HepG2 (cell line): ENCODE measurements around the gene SH2D3A. TPM values are rescaled to one million over a fixed set of nuclear protein-coding genes. Genes with fewer than 3 reads are reported as not detected.

ENCODE experiments used
- ATAC-seq: fragments of 200-7000 bp; cut with Tn5 transposase; 3 replicates; pipeline ENCODE4 v1.9.1; 2020; ENCODE audit warnings: mild to moderate bottlenecking, moderate library complexity
- BruUV-seq: library from RNA; stranded (reverse); fragments of 400-500 nt; replicated peaks from 2 replicates; lab custom pipeline; 2021; lab: Mats Ljungman, UMichigan
- CTCF ChIA-PET: fragments of 300-600 bp; formaldehyde crosslinking; extraction: SDS; loops from one replicate; lab custom pipeline; 2021; ENCODE audit warnings: low total read pairs, inconsistent platforms, low intra/inter-chr PET ratio; lab: Yijun Ruan, JAX
- POLR2A ChIA-PET: fragments of 350-600 bp; sonication (Branson Sonifier 250); formaldehyde crosslinking; loops from one replicate; lab custom pipeline; 2020; ENCODE audit warnings: antibody characterized with exemption, inconsistent platforms; lab: Yijun Ruan, JAX
- DNase-seq: peaks from one replicate; pipeline ENCODE4 v3.0.0-alpha.2; 2015; ENCODE audit warnings: low spot score
- FAIRE-seq: peaks from 3 replicates; lab custom pipeline; 2011; peaks lifted over from hg19 to GRCh38; lab: Jason Lieb, UNC
- H2AFZ ChIP-seq: one replicate; pipeline ENCODE4 v1.6.1; 2011; ENCODE audit warnings: low read length, inconsistent platforms
- H3K27ac ChIP-seq: fragments of 300-600 bp; 3 replicates; pipeline ENCODE4 v1.8.0; 2011; ENCODE audit warnings: mixed run types, mild to moderate bottlenecking, mixed read lengths, low read length, inconsistent platforms; ENCODE audit not compliant: insufficient read depth; ENCODE audit errors: extremely low read length
- H3K27me3 ChIP-seq, 2 experiments: fragments of 200-600 bp in 1 of 2; 2 replicates in 1 of 2; 3 replicates in 1 of 2; pipeline versions ENCODE4 v1.6.0 to v1.8.0; 2011; ENCODE audit warnings: low read length in 2 of 2, mild to moderate bottlenecking in 2 of 2, moderate library complexity in 2 of 2, inconsistent platforms in 1 of 2; ENCODE audit not compliant: insufficient read depth in 2 of 2, control insufficient read depth in 1 of 2
- H3K36me3 ChIP-seq, 2 experiments: fragments of 200-600 bp in 1 of 2; replicated peaks in 1 of 2; 2 replicates in 1 of 2; 3 replicates in 1 of 2; pipeline versions ENCODE4 v1.5.1 to v1.8.0; 2011; ENCODE audit warnings: low read length in 2 of 2, inconsistent platforms in 1 of 2; ENCODE audit not compliant: insufficient read depth in 2 of 2, control insufficient read depth in 1 of 2
- H3K4me1 ChIP-seq: 2 replicates; pipeline ENCODE4 v1.5.1; 2012; ENCODE audit warnings: low read length, inconsistent platforms; ENCODE audit not compliant: insufficient read depth
- H3K4me2 ChIP-seq: 2 replicates; pipeline ENCODE4 v1.6.0; 2011; ENCODE audit warnings: low read depth, low read length, inconsistent platforms
- H3K4me3 ChIP-seq, 3 experiments: fragments of 200-600 bp in 1 of 3; sonication (generic), shearing (Covaris generic) in 1 of 3; replicated peaks in 1 of 3; 2 replicates each; pipeline ENCODE4 v1.5.1; 2011 to 2016; ENCODE audit warnings: low read length in 3 of 3, inconsistent platforms in 2 of 3, low read depth in 2 of 3, mild to moderate bottlenecking in 2 of 3, control low read depth in 1 of 3, mixed read lengths in 1 of 3; ENCODE audit not compliant: insufficient read depth in 1 of 3
- H3K79me2 ChIP-seq: one replicate; pipeline ENCODE4 v1.6.1; 2011; ENCODE audit warnings: low read length, inconsistent platforms; ENCODE audit not compliant: insufficient read depth
- H3K9ac ChIP-seq: 2 replicates; pipeline ENCODE4 v1.6.0; 2011; ENCODE audit warnings: mild to moderate bottlenecking, low read depth, low read length, inconsistent platforms; ENCODE audit not compliant: insufficient read depth
- H3K9me3 ChIP-seq: 2 replicates; pipeline ENCODE4 v1.5.1; 2012; ENCODE audit warnings: mild to moderate bottlenecking, low read length
- H4K20me1 ChIP-seq: 2 replicates; pipeline ENCODE4 v1.6.0; 2011; ENCODE audit warnings: inconsistent platforms, mild to moderate bottlenecking, low read length, moderate library complexity; ENCODE audit not compliant: insufficient read depth
- AGO2 ChIP-seq: fragments of 200-400 bp; formaldehyde crosslinking; optimal IDR thresholded peaks from 2 replicates; pipeline ENCODE3; 2017; ENCODE audit warnings: mild to moderate bottlenecking, low read depth, low read length, moderate library complexity
- ISL2 ChIP-seq: sonication (generic); formaldehyde crosslinking; IDR thresholded peaks from 2 replicates; pipeline ENCODE4 v1.5.0; 2020; ENCODE audit warnings: missing genetic modification reagents
- POLR2A ChIP-seq, 2 experiments: IDR thresholded peaks; 2 replicates each; pipeline ENCODE4 v1.6.1; 2011; ENCODE audit warnings: low read depth in 2 of 2, low read length in 2 of 2, mild to moderate bottlenecking in 1 of 2, moderate library complexity in 1 of 2; ENCODE audit not compliant: insufficient read depth in 1 of 2
- POLR2AphosphoS2 ChIP-seq: IDR thresholded peaks from 2 replicates; pipeline ENCODE4 v1.6.1; 2011; ENCODE audit warnings: low read depth, low read length, improper control_type of control experiment
- RARA ChIP-seq: IDR thresholded peaks from 2 replicates; pipeline ENCODE4 v1.6.1; 2016; ENCODE audit warnings: missing genetic modification reagents, missing compliant biosample characterization
- RBFOX2 ChIP-seq: fragments of 200-400 bp; formaldehyde crosslinking; IDR thresholded peaks from 2 replicates; pipeline ENCODE4 v1.6.1; 2017; ENCODE audit warnings: low read depth, mild to moderate bottlenecking, low read length
- RBM22 ChIP-seq: fragments of 200-400 bp; formaldehyde crosslinking; optimal IDR thresholded peaks from 2 replicates; pipeline ENCODE3; 2017; ENCODE audit warnings: mild to moderate bottlenecking, low read length, moderate library complexity
- REPIN1 ChIP-seq: sonication (generic); formaldehyde crosslinking; IDR thresholded peaks from 2 replicates; pipeline ENCODE4 v1.8.0; 2022; ENCODE audit warnings: missing genetic modification reagents, low read depth, mild to moderate bottlenecking, borderline replicate concordance
- SSRP1 ChIP-seq: IDR thresholded peaks from 2 replicates; pipeline ENCODE4 v1.6.1; 2016; ENCODE audit warnings: control low read depth
- ZC3H4 ChIP-seq: sonication (generic); formaldehyde crosslinking; IDR thresholded peaks from 2 replicates; pipeline ENCODE4 v1.4.0; 2020; ENCODE audit warnings: missing genetic modification reagents, borderline replicate concordance
- ZEB1 ChIP-seq: IDR thresholded peaks from 2 replicates; pipeline ENCODE4 v1.6.1; 2012; ENCODE audit warnings: mild to moderate bottlenecking, low read depth, inconsistent platforms; ENCODE audit not compliant: insufficient replicate concordance
- ZNF501 ChIP-seq: sonication (generic); formaldehyde crosslinking; IDR thresholded peaks from 2 replicates; pipeline ENCODE4 v1.5.1; 2020; ENCODE audit warnings: mild to moderate bottlenecking, moderate library complexity, missing genetic modification reagents
- ZNF891 ChIP-seq: sonication (generic); formaldehyde crosslinking; IDR thresholded peaks from 2 replicates; pipeline ENCODE4 v1.5.0; 2020; ENCODE audit warnings: mild to moderate bottlenecking, missing genetic modification reagents
- ZSCAN22 ChIP-seq: sonication (generic); formaldehyde crosslinking; IDR thresholded peaks from 2 replicates; pipeline ENCODE4 v1.4.0; 2020; ENCODE audit warnings: mild to moderate bottlenecking, missing genetic modification reagents
- WGBS: methylation state at CpG from one replicate; pipeline ENCODE4 v1.1.6; 2017; ENCODE audit warnings: low lambda C conversion rate; 5-methylcytosine and 5-hydroxymethylcytosine counted together
- in situ Hi-C: cut with HindIII; loops from 2 replicates; pipeline ENCODE4 v1.10.0; 2017; ENCODE audit warnings: low pct_unique_long_range_greater_than_20kb; ENCODE audit not compliant: extremely low pct_ligation_motif_present
- intact Hi-C: fragments of 100-400 bp; cut with micrococcal nuclease; formaldehyde crosslinking; loops from one replicate; pipeline ENCODE4 v1.10.0; 2022; ENCODE audit not compliant: unreplicated experiment
- polyA plus RNA-seq, 8 experiments: library from polyadenylated mRNA; depleted of rRNA in 3 of 8; stranded (reverse) in 7 of 8; unstranded in 1 of 8; fragments of >200 nt; fragmentation: Illumina TruSeq in 4 of 8; extraction: Trizol in 4 of 8; gene quantifications; 2 replicates each; pipeline versions ENCODE4 v1.2.1 to v1.2.3, GENCODE V29; 2011 to 2016; ENCODE audit warnings: low read depth in 4 of 8, missing spikeins in 1 of 8, mixed read lengths in 1 of 8; ENCODE audit not compliant: insufficient read depth in 1 of 8
- total RNA-seq, 5 experiments: library from RNA; depleted of rRNA; stranded (reverse); fragments of >200 nt; fragmentation: Illumina TruSeq; extraction: Trizol; gene quantifications; 2 replicates each; pipeline ENCODE4 v1.2.3, GENCODE V29; 2016; ENCODE audit warnings: low read depth in 1 of 5
- TF ChIP-seq, protein P1 (sequence below): sonication (generic); formaldehyde crosslinking; IDR thresholded peaks from 2 replicates; pipeline ENCODE4 v1.8.0; 2022; ENCODE audit warnings: mild to moderate bottlenecking, missing genetic modification reagents, moderate library complexity
- TF ChIP-seq, protein P2 (sequence below): sonication (generic); formaldehyde crosslinking; IDR thresholded peaks from 2 replicates; pipeline ENCODE4 v1.8.1; 2023; ENCODE audit warnings: mild to moderate bottlenecking, missing genetic modification reagents, borderline replicate concordance
- TF ChIP-seq, protein P3 (sequence below): sonication (generic); formaldehyde crosslinking; IDR thresholded peaks from 2 replicates; pipeline ENCODE4 v1.5.1; 2020; ENCODE audit warnings: mild to moderate bottlenecking, missing genetic modification reagents, moderate library complexity

The SH2D3A gene
- total and polyA plus RNA-seq, 2 of the 13 experiments (the other 11 are each of a cell fraction or from before 2014, with no cell fraction given) = 1.0 to 2.2 TPM

DNA sequence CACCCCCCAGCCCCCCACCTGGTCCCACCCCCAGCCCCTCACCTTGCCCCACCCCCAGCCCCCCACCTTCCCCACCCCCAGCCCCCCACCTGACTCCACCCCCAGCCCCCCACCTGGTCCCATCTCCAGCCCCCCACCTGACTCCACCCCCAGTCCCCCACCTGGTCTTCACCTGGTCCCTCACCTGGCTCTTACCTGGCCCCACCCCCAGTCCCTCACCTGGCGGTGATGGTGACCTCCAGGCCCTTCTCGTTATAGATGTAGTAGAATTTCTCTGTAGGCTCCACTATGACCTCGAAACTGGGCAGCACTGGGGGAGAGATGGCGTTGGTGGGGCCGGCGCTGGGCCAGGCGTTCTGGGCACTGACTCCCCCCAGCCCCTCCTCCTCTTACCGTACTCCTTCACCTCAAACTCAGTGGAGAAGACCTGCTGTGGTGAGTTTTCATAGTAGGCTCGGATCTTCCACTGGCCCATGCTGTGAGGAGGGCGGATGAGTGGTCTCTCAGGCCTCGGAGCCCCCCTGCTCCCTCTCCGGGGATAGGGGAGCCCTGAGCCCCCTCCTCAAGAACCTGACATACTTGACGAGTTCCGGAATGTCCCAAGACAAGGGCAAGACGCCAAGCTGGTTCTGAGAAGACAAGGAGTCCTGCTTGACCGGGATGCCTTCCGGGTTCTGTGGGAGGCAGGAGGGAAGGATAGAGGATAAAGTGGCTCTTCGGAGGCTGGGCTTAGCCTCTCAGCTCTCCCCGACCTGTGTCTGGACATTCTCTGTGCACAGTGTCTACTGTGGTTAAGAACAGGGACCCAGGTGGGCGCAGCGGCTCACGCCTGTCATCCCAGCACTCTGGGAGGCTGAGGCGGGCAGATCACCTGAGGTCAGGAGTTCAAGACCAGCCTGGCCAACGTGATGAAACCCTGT is 53.2 kb downstream of the SH2D3A start:
- 95% methylated on average over 13 of the region's 24 CpGs for WGBS
- Histone ChIP-seq H3K27me3 (no peaks in the 10 kb centered on the region), H3K4me1 (peaks cover 49% of the 10 kb centered on the region), H2AFZ (no peak overlapping the region), H3K4me3 (no peak overlapping the region), H3K27ac (no peak overlapping the region), H4K20me1 (peaks cover 80% of the 10 kb centered on the region), H3K36me3 (peaks cover 32 to 71% of the 10 kb centered on the region in 2 experiments), H3K4me2 (no peak overlapping the region), H3K79me2 (peaks cover 7% of the 10 kb centered on the region), H3K9ac (no peak overlapping the region), H3K9me3 (no peaks in the 10 kb centered on the region)
- ATAC-seq (no peak; the same call in 1 of the 3 replicates), DNase-seq (no peak), FAIRE-seq (no peak)
- ChIA-PET POLR2A (interaction anchor here (1.1 to 3.2 kb wide), 5 partner anchors 11 to 39 kb away, joined by 4 to 24 read pairs (median 17); partner anchors contain the start of gene GPR108), CTCF (no interaction called here)
- in situ Hi-C loops (no loop called here), intact Hi-C loops (no loop called here)
- no TSS peak for BruUV-seq
- TF ChIP-seq SSRP1 (CRISPR knock-in tag) (peak; percentile 49; the same call in 1 of the 2 replicates), REPIN1 (CRISPR knock-in tag) (peak; percentile 16; the same call in 1 of the 2 replicates), ISL2 (CRISPR knock-in tag) (peak; percentile 24; the same call in 1 of the 2 replicates), RARA (CRISPR knock-in tag) (no peak), ZNF891 (CRISPR knock-in tag) (peak; percentile 61; the same call in 1 of the 2 replicates), RBM22 (peak; percentile 93), ZNF501 (0 out of 2 replicates have a peak, but pooled peaks have one; percentile 22), ZC3H4 (CRISPR knock-in tag) (0 out of 2 replicates have a peak, but pooled peaks have one; percentile 12), ZSCAN22 (CRISPR knock-in tag) (peak; percentile 30), AGO2 (peak; percentile 96), RBFOX2 (peak; percentile 58; the same call in 1 of the 2 replicates), POLR2A (IDR thresholded peaks at IDR 0.05; ENCODE audit: insufficient read depth in 1 of 2, low read depth in 2 of 2, low read length in 2 of 2) (peak in 1 of 2 experiments; percentile 9; a peak in 1 of 4 replicates), ZEB1 (peak; percentile 91), POLR2AphosphoS2 (0 out of 2 replicates have a peak, but pooled peaks have one; percentile 31)
- TF ChIP-seq, protein P1, sequence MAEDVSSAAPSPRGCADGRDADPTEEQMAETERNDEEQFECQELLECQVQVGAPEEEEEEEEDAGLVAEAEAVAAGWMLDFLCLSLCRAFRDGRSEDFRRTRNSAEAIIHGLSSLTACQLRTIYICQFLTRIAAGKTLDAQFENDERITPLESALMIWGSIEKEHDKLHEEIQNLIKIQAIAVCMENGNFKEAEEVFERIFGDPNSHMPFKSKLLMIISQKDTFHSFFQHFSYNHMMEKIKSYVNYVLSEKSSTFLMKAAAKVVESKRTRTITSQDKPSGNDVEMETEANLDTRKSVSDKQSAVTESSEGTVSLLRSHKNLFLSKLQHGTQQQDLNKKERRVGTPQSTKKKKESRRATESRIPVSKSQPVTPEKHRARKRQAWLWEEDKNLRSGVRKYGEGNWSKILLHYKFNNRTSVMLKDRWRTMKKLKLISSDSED (CRISPR knock-in tag) = no peak
- TF ChIP-seq, protein P2, sequence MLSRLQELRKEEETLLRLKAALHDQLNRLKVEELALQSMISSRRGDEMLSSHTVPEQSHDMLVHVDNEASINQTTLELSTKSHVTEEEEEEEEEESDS (CRISPR knock-in tag) = no peak
- TF ChIP-seq, protein P3, sequence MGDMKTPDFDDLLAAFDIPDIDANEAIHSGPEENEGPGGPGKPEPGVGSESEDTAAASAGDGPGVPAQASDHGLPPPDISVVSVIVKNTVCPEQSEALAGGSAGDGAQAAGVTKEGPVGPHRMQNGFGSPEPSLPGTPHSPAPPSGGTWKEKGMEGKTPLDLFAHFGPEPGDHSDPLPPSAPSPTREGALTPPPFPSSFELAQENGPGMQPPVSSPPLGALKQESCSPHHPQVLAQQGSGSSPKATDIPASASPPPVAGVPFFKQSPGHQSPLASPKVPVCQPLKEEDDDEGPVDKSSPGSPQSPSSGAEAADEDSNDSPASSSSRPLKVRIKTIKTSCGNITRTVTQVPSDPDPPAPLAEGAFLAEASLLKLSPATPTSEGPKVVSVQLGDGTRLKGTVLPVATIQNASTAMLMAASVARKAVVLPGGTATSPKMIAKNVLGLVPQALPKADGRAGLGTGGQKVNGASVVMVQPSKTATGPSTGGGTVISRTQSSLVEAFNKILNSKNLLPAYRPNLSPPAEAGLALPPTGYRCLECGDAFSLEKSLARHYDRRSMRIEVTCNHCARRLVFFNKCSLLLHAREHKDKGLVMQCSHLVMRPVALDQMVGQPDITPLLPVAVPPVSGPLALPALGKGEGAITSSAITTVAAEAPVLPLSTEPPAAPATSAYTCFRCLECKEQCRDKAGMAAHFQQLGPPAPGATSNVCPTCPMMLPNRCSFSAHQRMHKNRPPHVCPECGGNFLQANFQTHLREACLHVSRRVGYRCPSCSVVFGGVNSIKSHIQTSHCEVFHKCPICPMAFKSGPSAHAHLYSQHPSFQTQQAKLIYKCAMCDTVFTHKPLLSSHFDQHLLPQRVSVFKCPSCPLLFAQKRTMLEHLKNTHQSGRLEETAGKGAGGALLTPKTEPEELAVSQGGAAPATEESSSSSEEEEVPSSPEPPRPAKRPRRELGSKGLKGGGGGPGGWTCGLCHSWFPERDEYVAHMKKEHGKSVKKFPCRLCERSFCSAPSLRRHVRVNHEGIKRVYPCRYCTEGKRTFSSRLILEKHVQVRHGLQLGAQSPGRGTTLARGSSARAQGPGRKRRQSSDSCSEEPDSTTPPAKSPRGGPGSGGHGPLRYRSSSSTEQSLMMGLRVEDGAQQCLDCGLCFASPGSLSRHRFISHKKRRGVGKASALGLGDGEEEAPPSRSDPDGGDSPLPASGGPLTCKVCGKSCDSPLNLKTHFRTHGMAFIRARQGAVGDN (CRISPR knock-in tag) = peak; percentile 41
